Measurements from ENCODE around the gene POC1A.
"Not testable (repeated sequence)": the region's sequence is repeated elsewhere in the genome, so short reads cannot be mapped to it uniquely, and the experiment has no call there.

Gene POC1A

DNA sequence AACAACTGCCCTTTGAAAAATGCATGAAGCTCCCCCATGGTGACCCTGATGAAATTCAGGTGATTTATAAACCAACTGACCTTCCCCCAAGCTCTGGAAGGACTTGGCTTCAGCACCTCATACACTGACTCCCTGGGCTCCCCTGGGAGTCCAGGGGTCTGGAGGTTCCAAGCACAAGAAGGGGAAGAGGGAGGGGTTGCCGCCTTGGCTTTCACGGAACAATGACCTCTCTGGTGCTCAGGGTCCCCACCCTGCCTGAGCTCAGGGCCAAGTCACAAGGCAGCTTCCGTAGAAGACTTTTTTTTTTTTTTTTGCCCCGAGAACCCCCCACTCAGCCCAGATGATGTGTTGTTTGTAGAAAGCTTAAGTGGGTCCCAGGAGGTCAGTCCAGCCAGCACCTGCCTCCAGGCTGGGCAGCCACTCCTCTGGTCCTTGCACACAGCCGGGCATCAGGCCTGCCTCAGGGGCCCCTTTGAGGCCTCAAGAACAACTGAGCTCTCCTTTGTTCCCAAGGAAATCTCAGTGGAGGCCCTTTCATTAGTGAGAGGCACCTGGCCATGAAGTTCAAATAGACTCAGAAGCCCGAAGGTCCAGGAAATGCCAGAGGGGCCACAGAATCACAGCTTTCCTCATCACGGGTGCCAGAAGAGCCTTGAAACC lies 29.7 kb upstream of the POC1A start:
- DNase-seq: no peak

DNA sequence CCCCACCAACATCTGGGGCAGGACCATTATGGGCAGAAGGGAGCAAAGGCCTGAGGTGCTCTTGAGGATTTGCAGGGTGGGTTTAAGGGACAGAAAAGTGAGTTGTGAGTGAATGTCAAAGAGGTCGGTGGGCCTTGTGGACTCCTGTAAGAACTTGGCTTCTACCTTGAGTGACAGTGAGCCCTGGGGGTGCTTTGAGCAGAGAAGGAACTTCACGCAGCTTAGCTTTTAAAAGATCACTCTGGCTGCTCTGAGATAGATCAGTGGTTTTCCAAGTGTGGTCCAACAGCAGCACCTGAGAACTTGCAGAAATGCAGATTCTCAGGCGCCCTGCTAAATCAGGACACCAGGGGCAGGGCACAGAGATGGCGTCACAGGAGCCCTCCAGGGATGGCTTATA lies 28.5 kb upstream of the POC1A start:
- DNase-seq: no peak

DNA sequence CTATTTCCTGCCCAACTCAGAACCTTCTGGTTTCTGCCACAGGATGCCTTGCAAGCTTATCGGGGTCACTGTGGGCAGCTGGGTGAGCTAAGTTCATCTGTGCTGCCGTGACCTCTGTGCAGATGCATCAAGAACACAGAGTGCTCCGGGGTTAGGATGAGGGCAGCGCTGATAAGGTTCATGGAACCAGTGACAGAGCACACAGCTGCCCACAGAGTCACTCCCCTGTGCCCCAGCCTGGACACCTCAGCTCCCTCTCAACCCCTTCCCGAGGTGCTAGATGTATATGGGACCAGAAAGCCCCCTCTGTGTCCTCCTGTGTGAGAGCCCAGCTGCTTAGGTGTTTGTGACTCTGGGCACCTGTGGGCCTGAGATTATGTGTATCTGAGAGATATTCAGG lies 28.0 kb upstream of the POC1A start:
- no peak for DNase-seq

DNA sequence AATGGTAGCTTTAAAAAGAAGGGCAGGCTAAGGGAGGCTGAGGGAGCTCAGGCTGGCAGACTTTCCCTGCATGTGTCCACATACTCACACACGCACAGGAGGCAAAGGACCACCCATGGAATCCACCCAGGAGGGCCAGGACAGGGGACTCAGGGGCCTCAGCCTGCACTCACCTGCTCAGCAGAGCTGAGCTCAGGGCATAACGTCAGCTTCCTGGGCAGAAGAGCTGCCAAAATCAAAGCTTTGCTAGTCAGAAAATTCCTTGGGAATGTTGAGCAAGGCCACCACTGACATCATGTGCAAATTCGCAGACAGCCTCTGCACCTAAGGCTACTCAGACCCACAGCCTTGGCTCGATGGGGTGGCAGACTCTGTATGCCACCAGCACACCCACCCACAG lies 27.3 kb upstream of the POC1A start:
- DNase-seq: no peak

GRCh38 chr3:52178537-52178936 lies 24.3 kb upstream of the POC1A start:
- DNase-seq: no peak

GRCh38 chr3:52178126-52178525 lies 23.9 kb upstream of the POC1A start:
- not testable (repeated sequence) for DNase-seq

GRCh38 chr3:52177701-52178042 lies 23.4 kb upstream of the POC1A start:
- DNase-seq: no peak

DNA sequence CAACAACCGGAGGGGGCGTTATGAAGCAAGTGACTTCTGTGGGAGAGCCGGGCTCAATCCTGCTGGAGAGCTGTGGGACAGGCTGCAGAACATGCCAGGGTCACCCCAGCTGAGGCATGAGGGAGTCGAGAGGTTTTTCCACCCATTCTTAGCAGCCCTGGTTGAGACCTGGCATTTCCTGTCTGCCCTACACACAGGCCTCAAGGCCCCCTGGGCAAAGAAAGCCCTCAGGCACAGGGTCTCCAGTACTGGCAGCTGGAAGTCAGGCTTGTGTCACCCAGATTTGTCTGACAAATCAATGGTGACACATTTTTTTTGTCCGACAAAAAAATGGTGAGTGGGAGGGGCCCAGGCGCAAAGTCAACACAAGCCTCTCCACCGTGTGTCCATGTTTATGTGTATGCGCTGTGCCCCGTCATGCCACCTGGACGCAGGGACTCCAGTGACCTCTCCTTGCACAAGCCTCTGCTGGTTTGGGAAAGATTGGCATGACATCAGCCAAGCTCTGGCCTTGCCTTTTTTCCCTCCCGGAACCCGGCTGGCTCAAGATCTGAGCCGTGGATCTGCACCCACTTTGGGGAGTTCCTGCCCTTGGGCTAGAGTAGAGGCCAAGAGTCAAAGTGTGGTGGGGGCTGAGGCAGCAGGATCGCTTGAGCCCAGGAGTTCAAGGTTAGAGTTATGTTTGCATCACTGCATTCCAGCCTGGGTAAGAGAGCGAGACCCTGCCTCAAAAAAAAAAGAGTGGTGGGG lies 22.9 kb upstream of the POC1A start:
- DNase-seq: no peak

DNA sequence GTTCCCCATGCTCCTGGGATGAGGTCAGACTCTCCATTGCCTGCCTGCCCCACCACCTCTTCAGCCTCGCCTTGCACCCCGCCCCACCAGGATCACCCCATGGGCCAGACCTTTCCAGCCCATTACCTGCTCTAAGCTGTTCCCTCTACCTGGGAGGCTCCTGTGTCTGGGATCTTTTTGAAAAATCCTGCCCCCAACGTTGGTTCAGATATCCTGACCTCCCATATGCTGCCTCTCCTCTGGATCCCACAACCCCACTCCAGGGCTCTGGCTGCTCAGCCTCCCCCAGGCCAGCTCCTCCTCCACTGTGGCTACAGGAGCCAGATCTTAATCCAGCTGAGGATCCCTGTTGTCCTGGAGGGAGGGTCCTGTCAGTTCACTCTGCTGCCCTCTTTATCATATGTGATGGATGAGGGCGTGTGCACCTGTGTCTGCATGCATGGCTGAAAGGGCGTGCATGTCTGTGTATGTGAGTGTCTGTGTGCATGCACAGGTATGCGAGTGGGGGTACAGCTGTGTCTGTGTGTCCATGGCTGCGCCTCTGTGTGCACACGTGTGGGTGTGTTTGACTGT lies 22.0 kb upstream of the POC1A start:
- DNase-seq: no peak

DNA sequence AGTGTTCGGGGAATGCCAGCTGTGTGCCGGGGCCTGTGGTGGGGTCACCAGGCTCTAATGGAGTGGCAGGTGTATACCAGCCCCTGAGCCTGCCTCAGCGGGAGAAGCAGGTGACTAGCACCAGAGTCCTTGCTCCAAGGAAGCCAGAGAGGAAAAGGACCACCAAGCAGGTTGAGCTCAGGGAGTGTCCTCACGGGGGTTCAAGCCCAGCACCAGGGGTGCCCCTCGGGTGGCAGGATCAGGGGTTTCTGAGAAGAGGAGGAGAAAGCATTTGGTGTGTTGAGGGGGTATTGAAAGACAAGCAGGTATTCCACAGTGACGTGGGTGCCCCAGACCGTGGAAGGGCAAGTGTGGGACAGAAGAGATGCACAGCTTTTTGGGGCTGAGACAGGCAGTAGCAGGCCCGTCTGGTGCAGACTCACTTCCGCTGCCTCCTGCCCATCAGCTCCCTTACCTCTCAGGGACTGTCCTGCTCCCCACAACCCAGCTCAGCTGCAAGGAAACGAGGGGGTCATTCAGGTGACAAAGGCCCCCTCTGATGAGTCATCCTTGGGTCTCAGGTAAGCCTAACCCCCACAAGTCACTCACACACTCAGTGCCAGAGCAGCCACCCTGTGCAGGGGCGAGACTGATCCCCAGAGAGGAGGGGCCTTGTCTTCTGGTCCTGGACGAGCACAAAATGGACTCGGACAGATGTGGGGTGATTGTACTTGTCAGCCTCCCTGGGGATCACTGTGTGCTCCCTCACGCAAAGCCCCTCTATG lies 21.4 kb upstream of the POC1A start:
- no peak for DNase-seq

DNA sequence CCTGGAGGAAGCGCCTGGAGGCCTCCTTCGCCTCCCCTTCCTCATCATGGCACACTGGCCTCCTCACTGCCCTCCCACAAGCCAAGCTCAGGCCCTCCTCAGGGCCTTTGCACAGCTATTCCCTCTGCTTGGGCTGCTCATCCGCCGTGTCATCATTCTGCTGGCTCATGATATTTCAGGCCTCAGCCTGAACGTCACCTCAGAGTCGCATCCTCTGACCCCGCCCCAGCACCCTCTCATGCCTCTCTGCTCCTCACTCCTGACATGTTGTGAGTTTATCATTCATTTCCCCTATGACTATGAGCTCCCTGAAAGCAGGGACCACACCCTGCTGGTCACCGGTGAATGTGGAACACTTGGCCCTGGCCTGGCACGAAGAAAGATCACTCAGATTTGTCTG lies 20.7 kb upstream of the POC1A start:
- DNase-seq: no peak

DNA sequence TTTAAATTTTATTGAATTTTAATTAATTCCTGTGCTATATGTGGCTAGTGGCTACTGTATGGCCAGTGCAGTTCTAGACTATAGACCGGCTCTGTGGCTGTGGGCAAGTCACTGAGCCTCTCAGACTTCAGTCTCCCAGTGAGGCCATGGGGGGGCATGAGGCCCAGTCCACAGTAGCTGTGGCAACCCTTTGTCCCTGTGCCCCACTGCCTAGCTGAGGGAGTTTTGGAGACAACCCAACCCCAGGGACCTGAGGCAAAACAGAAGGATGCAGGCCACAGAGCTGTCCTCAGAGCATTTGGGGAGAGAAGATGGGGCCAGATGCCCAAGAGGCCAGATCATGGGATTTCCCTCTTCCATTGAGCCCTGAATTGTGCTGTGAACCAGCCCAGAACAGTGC lies 18.9 kb upstream of the POC1A start:
- no peak for DNase-seq

DNA sequence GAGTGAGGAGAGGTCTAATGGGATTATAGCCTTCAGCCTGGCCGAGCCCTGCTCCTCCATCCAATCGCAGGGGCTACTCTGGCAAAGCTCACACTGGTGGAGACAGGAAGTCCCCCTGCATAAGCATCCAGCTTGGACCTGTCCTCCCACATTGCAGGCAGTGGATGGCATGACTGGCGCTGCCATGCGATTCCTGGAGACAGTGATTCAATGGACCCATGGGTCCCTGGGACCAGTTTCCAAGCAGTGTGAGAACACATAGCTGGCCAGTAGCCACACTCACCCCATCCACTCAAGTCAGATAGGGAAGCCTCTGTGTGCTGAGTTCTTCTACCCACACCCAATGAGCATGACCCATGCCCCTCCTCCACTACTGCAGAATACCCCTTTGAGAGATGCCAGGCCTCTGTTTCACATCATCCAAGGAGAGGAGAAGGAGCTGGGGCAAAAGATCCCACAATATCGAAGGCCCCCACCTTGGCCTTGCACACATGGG lies 18.1 kb upstream of the POC1A start:
- DNase-seq: no peak

DNA sequence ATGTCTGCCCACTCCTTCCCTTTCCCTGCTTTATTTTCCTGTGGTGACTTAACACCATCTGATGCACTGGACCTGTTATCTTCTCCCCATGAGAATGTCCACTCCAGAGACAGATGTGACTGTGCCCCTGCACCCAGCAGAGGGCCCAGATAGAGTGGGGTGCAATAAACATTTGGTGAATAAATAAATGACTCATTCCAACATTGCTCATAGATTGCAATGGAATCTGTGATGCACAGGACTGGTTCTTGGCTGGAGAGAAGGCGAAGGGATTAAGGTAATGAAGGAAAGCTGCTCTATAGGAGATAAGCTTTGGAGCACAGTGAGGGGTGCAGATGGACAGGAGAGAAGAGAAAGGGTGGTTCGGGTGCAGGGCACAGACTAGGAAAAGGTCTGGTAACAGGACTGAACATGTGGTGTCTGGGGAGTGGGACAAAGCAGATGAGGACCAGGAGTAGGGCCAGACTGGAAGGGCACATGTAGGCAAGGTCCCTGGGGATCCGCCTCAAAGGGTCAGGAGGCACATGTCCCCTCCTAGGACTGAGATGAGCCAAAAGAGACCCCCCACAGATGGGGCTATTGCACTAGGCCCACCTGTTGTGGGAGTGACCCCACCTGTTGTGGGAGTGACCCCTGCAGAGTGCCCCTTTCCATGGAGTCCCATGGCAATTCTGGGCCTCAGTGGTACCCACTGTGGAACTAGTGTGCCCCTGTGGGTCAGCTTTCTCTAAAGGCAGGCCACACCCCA lies 17.5 kb upstream of the POC1A start:
- no peak for DNase-seq

GRCh38 chr3:52170217-52170616 lies 16.0 kb upstream of the POC1A start:
- not testable (repeated sequence) for DNase-seq

GRCh38 chr3:52167240-52167639 lies 13.0 kb upstream of the POC1A start:
- no peak for DNase-seq

GRCh38 chr3:52162250-52162872 lies 8.1 kb upstream of the POC1A start:
- DNase-seq: no peak

- no peak for DNase-seq
Measured at GRCh38 chr3:52159503-52159902, 5.3 kb upstream of the POC1A start.

GRCh38 chr3:52155912-52156311 lies 1.7 kb upstream of the POC1A start:
- no peak for DNase-seq

- DNase-seq: peak; percentile 16
Measured at GRCh38 chr3:52153389-52154096, 680 bp downstream of the POC1A start.

GRCh38 chr3:52151991-52152390 lies 2.2 kb downstream of the POC1A start:
- DNase-seq: not testable (repeated sequence)

- DNase-seq: no peak
Measured at GRCh38 chr3:52150860-52151259, 3.4 kb downstream of the POC1A start.
